Nephron (organoid): ENCODE results near the gene TMBIM1.

Experiments
- H3K27ac Mint-ChIP-seq, 3 experiments: 2 replicates each; pipeline ENCODE4 v1.8.0; 2020; ENCODE audit warnings: mixed read lengths in 3 of 3, mild to moderate bottlenecking in 2 of 3, moderate library complexity in 1 of 3
- H3K27me3 Mint-ChIP-seq: 2 replicates; pipeline ENCODE4 v1.8.0; 2021; ENCODE audit warnings: low read depth, mild to moderate bottlenecking, moderate library complexity, mixed read lengths
- H3K36me3 Mint-ChIP-seq: 2 replicates; pipeline ENCODE4 v1.8.0; 2020; ENCODE audit warnings: low read depth, mixed read lengths
- H3K4me1 Mint-ChIP-seq: 2 replicates; pipeline ENCODE4 v1.8.0; 2020; ENCODE audit warnings: mixed read lengths
- H3K4me3 Mint-ChIP-seq, 3 experiments: 2 replicates each; pipeline ENCODE4 v1.8.0; 2020; ENCODE audit warnings: mild to moderate bottlenecking in 3 of 3, mixed read lengths in 3 of 3, moderate library complexity in 2 of 3
- H3K9me3 Mint-ChIP-seq: 2 replicates; pipeline ENCODE4 v1.8.0; 2020; ENCODE audit warnings: mixed read lengths
- TF ChIP-seq, protein P1 (sequence below), 3 experiments: fragments of 200-600 bp; sonication (generic); IDR thresholded peaks; one replicate each; pipeline ENCODE4 v1.5.0; 2021; ENCODE audit warnings: antibody characterized with exemption in 3 of 3; ENCODE audit not compliant: unreplicated experiment in 3 of 3

Gene TMBIM1

DNA sequence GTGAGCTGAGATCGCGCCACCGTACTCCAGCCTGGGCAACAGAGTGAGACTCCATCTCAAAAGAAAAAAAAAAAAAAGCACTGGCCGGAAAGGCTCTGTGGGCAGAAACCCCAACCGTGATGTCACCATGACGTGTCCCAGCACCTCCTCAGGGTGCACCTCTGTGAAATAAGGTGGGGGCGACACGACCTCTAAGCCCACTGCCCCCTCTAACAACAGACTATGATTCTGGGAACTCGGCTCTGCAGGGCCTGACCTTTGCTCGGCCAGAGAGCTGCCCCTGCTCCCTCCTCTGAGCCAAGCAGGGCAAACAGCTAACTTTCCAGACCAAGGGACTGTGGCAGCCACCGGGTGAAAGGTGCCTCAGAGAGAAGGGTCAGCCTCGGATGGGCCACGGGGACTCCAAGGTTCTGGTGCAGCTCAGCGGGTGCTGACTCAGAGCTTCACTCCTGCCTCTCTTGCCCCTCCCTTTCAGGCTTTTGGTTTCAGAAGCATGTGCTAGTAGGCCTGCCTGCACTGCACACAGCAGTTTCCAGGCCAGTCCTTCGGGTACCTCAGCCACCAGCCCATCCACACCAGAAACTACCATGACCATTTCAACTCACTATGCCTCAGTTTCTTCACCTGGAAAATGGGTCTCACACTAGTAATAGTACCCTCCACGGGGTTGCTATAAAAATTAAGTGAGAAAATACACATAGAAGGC is 8.0 kb downstream of the TMBIM1 start:
- Mint-ChIP-seq H3K4me1 (peaks cover 51% of the 10 kb centered on the region), H3K4me3 (no peak overlapping the region), H3K36me3 (no peaks in the 10 kb centered on the region), H3K27ac (no peak overlapping the region), H3K27me3 (no peaks in the 10 kb centered on the region), H3K9me3 (no peaks in the 10 kb centered on the region)
- TF ChIP-seq, protein P1, sequence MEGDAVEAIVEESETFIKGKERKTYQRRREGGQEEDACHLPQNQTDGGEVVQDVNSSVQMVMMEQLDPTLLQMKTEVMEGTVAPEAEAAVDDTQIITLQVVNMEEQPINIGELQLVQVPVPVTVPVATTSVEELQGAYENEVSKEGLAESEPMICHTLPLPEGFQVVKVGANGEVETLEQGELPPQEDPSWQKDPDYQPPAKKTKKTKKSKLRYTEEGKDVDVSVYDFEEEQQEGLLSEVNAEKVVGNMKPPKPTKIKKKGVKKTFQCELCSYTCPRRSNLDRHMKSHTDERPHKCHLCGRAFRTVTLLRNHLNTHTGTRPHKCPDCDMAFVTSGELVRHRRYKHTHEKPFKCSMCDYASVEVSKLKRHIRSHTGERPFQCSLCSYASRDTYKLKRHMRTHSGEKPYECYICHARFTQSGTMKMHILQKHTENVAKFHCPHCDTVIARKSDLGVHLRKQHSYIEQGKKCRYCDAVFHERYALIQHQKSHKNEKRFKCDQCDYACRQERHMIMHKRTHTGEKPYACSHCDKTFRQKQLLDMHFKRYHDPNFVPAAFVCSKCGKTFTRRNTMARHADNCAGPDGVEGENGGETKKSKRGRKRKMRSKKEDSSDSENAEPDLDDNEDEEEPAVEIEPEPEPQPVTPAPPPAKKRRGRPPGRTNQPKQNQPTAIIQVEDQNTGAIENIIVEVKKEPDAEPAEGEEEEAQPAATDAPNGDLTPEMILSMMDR (IDR thresholded peaks at IDR 0.05; ENCODE audit: unreplicated experiment in 3 of 3) = no peak

DNA sequence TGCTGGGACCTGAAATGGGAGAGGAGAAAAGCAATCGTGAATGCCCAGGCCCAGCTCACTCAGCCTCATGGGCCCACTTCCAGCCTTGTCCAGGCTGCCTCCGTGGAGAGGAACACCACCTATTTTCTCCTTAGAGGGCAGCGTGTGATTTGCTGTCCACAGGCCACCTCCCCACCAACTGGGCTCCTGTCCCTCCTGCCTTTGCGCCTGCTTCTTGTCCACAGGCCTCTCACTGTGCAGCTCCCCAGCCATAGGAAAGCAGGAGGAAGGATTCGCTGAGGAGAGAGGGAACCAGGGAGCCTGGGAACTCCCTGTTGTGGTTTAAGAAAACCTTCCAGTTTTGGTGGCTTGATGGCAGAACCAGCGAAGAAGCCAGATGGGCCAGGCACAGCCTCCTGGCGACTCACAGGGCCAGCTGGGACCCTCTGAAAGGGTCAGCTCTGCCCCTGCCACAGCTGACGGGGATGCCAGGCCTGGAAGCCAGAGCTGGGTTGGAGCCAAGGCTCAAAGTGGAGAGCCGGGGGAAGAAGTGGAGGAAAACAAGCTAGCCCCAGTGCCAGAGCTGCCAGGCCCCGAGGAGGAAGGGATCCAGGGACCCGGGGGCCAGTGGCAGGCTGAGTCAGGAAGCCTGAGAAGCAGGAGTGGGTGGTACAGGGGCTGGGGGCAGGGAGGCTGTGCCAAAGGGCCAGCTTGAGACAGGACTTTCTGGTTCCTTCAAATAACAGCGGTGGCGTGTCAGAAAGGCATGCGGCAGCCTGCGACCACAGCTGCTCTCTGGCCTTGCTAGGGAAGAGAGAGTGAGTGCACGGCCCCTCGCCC is 9.9 kb downstream of the TMBIM1 start:
- Mint-ChIP-seq H3K9me3 (no peaks in the 10 kb centered on the region), H3K27me3 (no peaks in the 10 kb centered on the region), H3K27ac (peak overlapping the region; percentile 61 to 75 (median 71)), H3K4me3 (peak overlapping the region in 1 of 3 experiments; percentile 48), H3K4me1 (peaks cover 44% of the 10 kb centered on the region), H3K36me3 (peaks cover 2% of the 10 kb centered on the region)
- TF ChIP-seq, protein P1 (IDR thresholded peaks at IDR 0.05; ENCODE audit: unreplicated experiment in 3 of 3) = no peak

DNA sequence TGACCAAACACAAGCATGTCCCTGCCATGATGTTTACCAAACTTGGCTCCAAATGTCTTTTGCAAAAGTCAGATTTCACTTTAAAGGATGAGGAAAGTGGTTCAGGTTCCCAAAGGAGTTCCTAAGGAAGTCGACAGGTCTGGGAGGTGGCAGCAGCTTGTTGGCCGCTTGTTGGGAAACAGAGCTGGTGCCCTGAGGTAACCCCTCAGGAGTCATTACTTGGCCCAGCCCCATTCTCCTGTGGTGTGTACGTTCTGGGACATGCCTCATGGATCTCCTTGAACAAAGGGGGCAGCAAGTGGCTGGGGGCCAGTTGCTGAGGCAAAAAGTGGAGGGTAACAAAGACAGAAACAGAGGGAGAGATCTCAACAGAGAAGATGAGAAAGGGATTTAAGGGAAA is 10.9 kb downstream of the TMBIM1 start:
- Mint-ChIP-seq H3K27ac (peak overlapping the region; percentile 67 to 83 (median 70)), H3K4me1 (peaks cover 35% of the 10 kb centered on the region), H3K36me3 (peaks cover 11% of the 10 kb centered on the region), H3K4me3 (no peak overlapping the region), H3K9me3 (no peaks in the 10 kb centered on the region), H3K27me3 (no peaks in the 10 kb centered on the region)
- TF ChIP-seq, protein P1 (IDR thresholded peaks at IDR 0.05; ENCODE audit: unreplicated experiment in 3 of 3) = no peak

DNA sequence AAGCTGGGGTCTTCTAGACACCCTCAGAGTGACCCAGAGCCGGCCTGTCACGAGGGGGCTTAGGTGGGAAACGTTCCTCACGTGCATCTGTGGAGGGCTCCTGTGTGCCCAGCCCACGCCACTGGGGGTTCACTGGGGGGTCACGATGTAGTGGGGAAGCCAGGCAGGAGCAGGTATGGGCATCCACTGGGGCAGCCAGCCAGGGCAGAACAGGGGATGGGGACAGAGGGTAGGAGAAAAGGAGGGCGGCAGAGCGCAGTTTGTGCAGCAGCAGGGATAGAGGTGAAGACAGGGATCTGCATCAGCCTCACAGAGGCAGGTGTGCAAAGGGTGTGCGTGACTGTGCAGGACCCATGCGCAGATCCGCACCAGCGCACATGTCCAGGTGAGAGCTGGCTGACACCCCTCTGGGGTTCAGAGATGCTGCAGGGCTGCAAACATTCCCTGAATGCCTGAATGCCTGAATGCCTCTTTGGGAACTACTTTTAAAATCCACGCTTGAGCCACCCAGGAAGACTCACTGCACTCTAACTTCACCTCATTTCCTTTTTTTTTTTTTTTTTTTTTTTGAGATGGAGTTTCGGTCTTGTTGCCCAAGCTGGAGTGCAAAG is 11.9 kb downstream of the TMBIM1 start:
- H3K36me3 Mint-ChIP-seq = peaks cover 11% of the 10 kb centered on the region
- peaks cover 24% of the 10 kb centered on the region for H3K4me1 Mint-ChIP-seq
- no peaks in the 10 kb centered on the region for H3K9me3 Mint-ChIP-seq
- peak overlapping the region in 1 of 3 experiments; percentile 18 for H3K27ac Mint-ChIP-seq
- no peaks in the 10 kb centered on the region for H3K27me3 Mint-ChIP-seq
- H3K4me3 Mint-ChIP-seq = no peak overlapping the region
- TF ChIP-seq, protein P1 (IDR thresholded peaks at IDR 0.05; ENCODE audit: unreplicated experiment in 3 of 3) = no peak

DNA sequence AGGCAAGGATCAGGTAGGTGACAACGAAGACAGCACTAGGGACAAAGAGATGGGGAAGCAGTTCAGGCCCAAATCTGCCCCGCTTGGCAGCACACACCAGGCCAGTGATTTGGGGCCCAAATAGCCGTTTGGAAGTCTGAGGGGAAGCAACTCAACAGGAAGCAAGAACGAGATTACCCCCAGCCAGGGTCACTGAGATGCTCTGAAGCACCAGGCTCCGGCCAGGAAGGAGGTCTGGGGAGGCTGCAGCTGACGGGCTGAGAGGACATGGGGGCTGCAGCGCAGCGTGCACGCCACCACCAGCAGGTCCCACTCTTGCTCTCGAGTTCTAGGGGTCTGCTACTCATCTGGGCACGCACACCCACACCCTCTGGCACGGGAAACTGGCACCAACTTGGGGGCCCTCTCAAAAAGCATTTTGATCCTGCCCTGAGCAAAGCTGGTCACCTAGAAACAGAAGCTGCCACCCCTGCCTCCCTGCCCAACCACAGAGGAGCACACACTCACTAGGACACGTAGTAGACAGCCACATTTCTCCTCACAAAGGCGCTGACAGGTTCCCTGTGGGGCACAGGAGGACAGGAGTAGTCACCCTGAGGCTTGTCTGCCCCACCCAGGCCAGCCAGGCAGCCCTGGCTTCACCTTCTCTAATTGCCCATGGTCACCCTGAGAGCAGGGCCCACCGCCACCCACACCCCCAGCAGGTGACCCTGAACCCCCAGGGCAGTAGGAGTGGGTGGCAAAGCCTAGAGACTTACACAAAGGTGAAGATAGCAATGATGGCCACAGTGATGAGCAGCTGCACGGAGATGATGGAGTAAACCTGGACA is 13.6 kb downstream of the TMBIM1 start:
- Mint-ChIP-seq H3K27me3 (no peaks in the 10 kb centered on the region), H3K9me3 (no peaks in the 10 kb centered on the region), H3K36me3 (peaks cover 24% of the 10 kb centered on the region), H3K27ac (no peak overlapping the region), H3K4me1 (peaks cover 19% of the 10 kb centered on the region), H3K4me3 (no peak overlapping the region)
- TF ChIP-seq, protein P1 (IDR thresholded peaks at IDR 0.05; ENCODE audit: unreplicated experiment in 3 of 3) = no peak
